DND-41 (cell line): Measurements from ENCODE around the gene TRIM69.
"Not testable (repeated sequence)": the region's sequence is repeated elsewhere in the genome, so short reads cannot be mapped to it uniquely, and the experiment has no call there.

Experiments
- ATAC-seq: fragments of 200-7000 bp; cut with Tn5 transposase; 3 replicates; pipeline ENCODE4 v1.9.1; 2021; ENCODE audit warnings: low read depth; ENCODE audit not compliant: insufficient read depth
- DNase-seq: peaks from one replicate; pipeline ENCODE4 v3.0.0-alpha.2; 2020
- H2AFZ ChIP-seq: 2 replicates; pipeline ENCODE4 v1.6.0; 2012; ENCODE audit warnings: low read depth, low read length
- H3K27ac ChIP-seq: 2 replicates; pipeline ENCODE4 v1.5.1; 2012; ENCODE audit warnings: low read length, inconsistent platforms
- H3K27me3 ChIP-seq: fragments of 200-600 bp; sonication (generic); 2 replicates; pipeline ENCODE4 v1.6.0; 2012; ENCODE audit warnings: low read length, mild to moderate bottlenecking, inconsistent platforms; ENCODE audit not compliant: insufficient read depth, poor library complexity
- H3K36me3 ChIP-seq: 2 replicates; pipeline ENCODE4 v1.5.1; 2012; ENCODE audit warnings: low read length, inconsistent platforms; ENCODE audit not compliant: insufficient read depth
- H3K4me1 ChIP-seq: 2 replicates; pipeline ENCODE4 v1.5.1; 2012; ENCODE audit warnings: mild to moderate bottlenecking, low read length; ENCODE audit not compliant: insufficient read depth
- H3K4me2 ChIP-seq: 2 replicates; pipeline ENCODE4 v1.6.0; 2012; ENCODE audit warnings: mild to moderate bottlenecking, moderate library complexity, low read length, inconsistent platforms; ENCODE audit not compliant: insufficient read depth
- H3K4me3 ChIP-seq, 2 experiments: fragments of 200-600 bp in 1 of 2; shearing (Covaris generic) in 1 of 2; 2 replicates each; pipeline ENCODE4 v1.5.1; 2012 to 2016; ENCODE audit warnings: inconsistent platforms in 2 of 2, low read length in 2 of 2, mild to moderate bottlenecking in 2 of 2, low read depth in 1 of 2, moderate library complexity in 1 of 2
- H3K79me2 ChIP-seq: 2 replicates; pipeline ENCODE4 v1.6.0; 2012; ENCODE audit warnings: low read length, inconsistent platforms; ENCODE audit not compliant: insufficient read depth
- H3K9ac ChIP-seq: 2 replicates; pipeline ENCODE4 v1.6.0; 2012; ENCODE audit warnings: low read depth, mild to moderate bottlenecking, inconsistent platforms, low read length, moderate library complexity
- H3K9me3 ChIP-seq: 2 replicates; pipeline ENCODE4 v1.5.1; 2012; ENCODE audit warnings: low read length, moderate library complexity, mild to moderate bottlenecking, inconsistent platforms; ENCODE audit not compliant: insufficient read depth, severe bottlenecking
- H4K20me1 ChIP-seq: 2 replicates; pipeline ENCODE4 v1.6.0; 2012; ENCODE audit warnings: low read length; ENCODE audit not compliant: insufficient read depth
- CTCF ChIP-seq: IDR thresholded peaks from 2 replicates; pipeline ENCODE4 v1.5.1; 2012; ENCODE audit warnings: borderline replicate concordance, low read length, moderate library complexity, mild to moderate bottlenecking; ENCODE audit not compliant: poor library complexity, severe bottlenecking; ENCODE audit errors: extremely low read depth
- EZH2 ChIP-seq: IDR thresholded peaks from 3 replicates; pipeline ENCODE4 v1.6.1; 2012; ENCODE audit warnings: borderline replicate concordance, low read depth, mild to moderate bottlenecking, moderate library complexity, low read length, inconsistent platforms; ENCODE audit not compliant: severe bottlenecking

The TRIM69 gene

DNA sequence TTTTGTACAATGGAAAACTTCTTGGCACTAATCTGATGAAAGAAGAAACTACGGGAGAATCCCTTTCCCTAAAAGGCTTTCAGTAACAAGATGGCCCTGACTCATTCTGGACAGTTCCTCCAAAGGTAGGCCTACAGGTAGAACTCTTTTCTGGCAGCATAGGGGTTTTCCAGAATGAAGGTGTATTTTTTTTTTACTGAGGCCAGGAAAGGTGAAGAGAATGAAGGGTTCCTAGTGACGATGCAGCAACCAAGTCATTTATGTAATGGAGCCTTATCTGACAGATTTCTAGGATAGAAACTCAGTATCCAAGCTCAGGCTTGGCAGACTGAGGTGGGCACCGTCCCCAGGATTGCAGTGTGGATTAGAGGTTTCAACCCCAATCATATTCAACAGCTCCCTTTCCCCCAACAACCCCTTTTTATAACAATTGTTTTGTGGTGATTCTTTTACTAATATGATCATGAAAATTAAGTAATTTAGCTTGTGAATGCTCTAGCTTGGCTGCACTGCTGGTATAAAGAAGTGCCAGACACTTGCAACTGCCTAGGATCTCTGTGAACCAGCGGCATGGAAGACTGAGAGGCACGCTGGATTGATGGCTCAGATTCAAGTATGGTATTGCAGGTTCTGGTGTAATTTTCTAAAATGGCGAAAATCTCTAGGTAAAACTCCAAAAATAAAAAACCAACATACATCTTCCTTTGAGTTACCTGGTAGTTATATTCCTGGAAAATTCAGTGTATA, 8.7 kb upstream of the TRIM69 start:
- peaks cover 18% of the 10 kb centered on the region for H3K79me2 ChIP-seq

GRCh38 chr15:44728232-44728575, 8.1 kb upstream of the TRIM69 start:
- Histone ChIP-seq H2AFZ (peak overlapping the region; percentile 65), H3K79me2 (peaks cover 18% of the 10 kb centered on the region), H3K27ac (peak overlapping the region; percentile 91), H3K9ac (peak overlapping the region; percentile 84), H3K4me1 (peaks cover 64% of the 10 kb centered on the region), H3K4me2 (peak overlapping the region; percentile 73), H3K4me3 (peak overlapping the region; percentile 61 to 77; a peak in 3 of 4 replicates)
- H3K9me3 ChIP-seq, H3K36me3 ChIP-seq, H3K27me3 ChIP-seq, ATAC-seq, DNase-seq, H4K20me1 ChIP-seq: not testable (repeated sequence)

More for the DNA sequence above, 8.7 kb upstream of the TRIM69 start:
- ATAC-seq (no peak), DNase-seq (no peak)
- Histone ChIP-seq H3K9me3 (no peaks in the 10 kb centered on the region), H3K27ac (peak overlapping the region; percentile 91), H2AFZ (no peak overlapping the region), H3K27me3 (no peaks in the 10 kb centered on the region), H3K9ac (peak overlapping the region; percentile 84; the same call in 1 of the 2 replicates), H3K4me1 (peaks cover 64% of the 10 kb centered on the region), H3K4me3 (no peak overlapping the region), H3K36me3 (0 out of 2 replicates have a peak, but pooled peaks cover 7% of the 10 kb centered on the region), H4K20me1 (no peaks in the 10 kb centered on the region), H3K4me2 (peak overlapping the region; percentile 73)
- TF ChIP-seq CTCF, result no peak

GRCh38 chr15:44728576-44729407, 7.5 kb upstream of the TRIM69 start:
- H3K9ac ChIP-seq, result peak overlapping the region; percentile 84
- no peaks in the 10 kb centered on the region for H3K27me3 ChIP-seq
- ATAC-seq (peak; percentile 86), DNase-seq (peak; percentile 95)
- H3K4me3 ChIP-seq, result peak overlapping the region; percentile 61 to 77
- 0 out of 2 replicates have a peak, but pooled peaks cover 7% of the 10 kb centered on the region for H3K36me3 ChIP-seq
- TF ChIP-seq EZH2 (no peak), CTCF (no peak)
- H3K4me1 ChIP-seq, result peaks cover 60% of the 10 kb centered on the region
- peak overlapping the region; percentile 73 for H3K4me2 ChIP-seq
- H3K9me3 ChIP-seq, result no peaks in the 10 kb centered on the region
- peak overlapping the region; percentile 91 for H3K27ac ChIP-seq
- H4K20me1 ChIP-seq, result no peaks in the 10 kb centered on the region
- peak overlapping the region; percentile 90 for H2AFZ ChIP-seq
- H3K79me2 ChIP-seq, result peaks cover 18% of the 10 kb centered on the region
